ENCODE data around the gene ZNF521. TPM values are rescaled to one million over a fixed set of nuclear protein-coding genes. Genes with fewer than 3 reads are reported as not detected.
A peak's percentile ranks its signal among the peaks of the same experiment; 100 is the strongest.

The ZNF521 gene
- total RNA-seq, 3 donors from 2014 or later, result 30.2 to 67.5 (median 51.8) TPM

DNA sequence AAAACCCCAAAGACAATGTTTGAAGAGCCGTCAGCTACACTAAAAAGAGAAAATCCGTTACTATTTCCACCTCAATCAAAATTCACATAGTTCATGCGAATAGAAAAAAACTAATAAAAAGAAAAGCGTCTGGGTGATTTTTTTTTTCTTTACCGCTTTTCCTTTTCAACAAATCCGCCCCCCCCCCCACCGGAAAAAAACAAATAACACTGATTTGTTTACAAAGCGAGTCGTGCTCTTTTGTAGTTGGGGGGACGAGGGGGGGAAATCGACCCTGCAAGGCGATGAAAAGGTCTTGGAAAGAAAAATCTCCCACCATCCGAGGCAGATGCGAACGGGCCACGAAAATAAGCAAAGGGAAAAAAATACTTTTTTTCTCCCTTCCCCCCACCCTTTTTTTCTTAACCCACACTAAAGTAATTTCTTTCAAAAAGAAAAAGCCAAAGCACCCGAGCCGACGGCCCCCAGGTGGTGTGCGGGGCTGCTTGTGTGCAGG is 638 bp downstream of the ZNF521 start:
- Histone ChIP-seq H3K36me3 (no peaks in the 10 kb centered on the region), H3K27ac (peak overlapping the region; percentile 89 to 93), H3K4me1 (no peaks in the 10 kb centered on the region), H3K9me3 (no peaks in the 10 kb centered on the region), H3K4me3 (peak overlapping the region; percentile 77 to 79 (median 78)), H3K27me3 (no peaks in the 10 kb centered on the region)
- no peak for TF ChIP-seq POLR2A (IDR thresholded peaks at IDR 0.05)
- TF ChIP-seq, protein P1, sequence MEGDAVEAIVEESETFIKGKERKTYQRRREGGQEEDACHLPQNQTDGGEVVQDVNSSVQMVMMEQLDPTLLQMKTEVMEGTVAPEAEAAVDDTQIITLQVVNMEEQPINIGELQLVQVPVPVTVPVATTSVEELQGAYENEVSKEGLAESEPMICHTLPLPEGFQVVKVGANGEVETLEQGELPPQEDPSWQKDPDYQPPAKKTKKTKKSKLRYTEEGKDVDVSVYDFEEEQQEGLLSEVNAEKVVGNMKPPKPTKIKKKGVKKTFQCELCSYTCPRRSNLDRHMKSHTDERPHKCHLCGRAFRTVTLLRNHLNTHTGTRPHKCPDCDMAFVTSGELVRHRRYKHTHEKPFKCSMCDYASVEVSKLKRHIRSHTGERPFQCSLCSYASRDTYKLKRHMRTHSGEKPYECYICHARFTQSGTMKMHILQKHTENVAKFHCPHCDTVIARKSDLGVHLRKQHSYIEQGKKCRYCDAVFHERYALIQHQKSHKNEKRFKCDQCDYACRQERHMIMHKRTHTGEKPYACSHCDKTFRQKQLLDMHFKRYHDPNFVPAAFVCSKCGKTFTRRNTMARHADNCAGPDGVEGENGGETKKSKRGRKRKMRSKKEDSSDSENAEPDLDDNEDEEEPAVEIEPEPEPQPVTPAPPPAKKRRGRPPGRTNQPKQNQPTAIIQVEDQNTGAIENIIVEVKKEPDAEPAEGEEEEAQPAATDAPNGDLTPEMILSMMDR (IDR thresholded peaks at IDR 0.05), result no peak
- TF ChIP-seq POLR2AphosphoS5 (IDR thresholded peaks at IDR 0.05), result no peak
- intact Hi-C loops (cut with DNase I; ENCODE audit: low total_unique reads), result no loop called here
- no peak for DNase-seq (ENCODE audit: low spot score in 2 of 2)

DNA sequence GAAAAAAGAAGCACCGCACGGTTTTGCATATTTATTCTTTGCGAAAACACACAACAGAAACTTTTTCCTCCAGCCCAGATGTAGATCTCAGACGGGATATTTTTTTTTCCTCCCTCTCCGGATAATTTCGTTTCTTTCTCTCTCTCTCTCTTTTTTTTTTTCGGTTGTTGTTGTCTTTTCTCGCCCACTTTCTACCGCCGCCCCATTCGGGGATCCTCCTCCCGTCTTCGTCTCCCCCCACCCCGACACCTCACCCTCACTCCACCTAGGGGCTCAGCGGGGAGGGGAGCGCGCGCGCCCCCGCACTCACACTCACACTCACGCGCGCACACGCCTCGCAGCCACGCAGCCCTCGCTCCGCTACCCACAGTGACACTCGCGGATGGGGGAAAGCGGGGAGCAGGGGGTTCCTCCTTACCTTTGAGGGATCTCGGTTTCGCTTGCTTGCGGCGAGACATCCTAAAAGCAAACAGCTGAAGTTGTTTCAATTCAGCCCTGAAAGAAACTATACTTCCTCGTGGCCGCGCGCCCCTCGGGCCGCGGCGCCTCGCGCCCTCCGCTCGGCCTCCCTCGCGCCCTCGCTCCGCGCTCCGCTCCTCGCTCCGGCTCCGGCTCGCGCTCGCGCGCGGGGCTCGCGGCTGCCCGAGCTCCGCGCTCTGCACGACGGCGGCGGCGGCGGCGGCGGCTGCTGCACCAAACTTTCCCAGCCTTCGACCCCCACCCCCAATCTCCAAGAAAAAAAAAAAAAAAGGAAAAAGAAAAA is 1.3 kb downstream of the ZNF521 start:
- no peaks in the 10 kb centered on the region for H3K9me3 ChIP-seq
- no peaks in the 10 kb centered on the region for H3K4me1 ChIP-seq
- peak in 1 of 2 donors; percentile 39 for DNase-seq (ENCODE audit: low spot score in 2 of 2)
- no peaks in the 10 kb centered on the region for H3K27me3 ChIP-seq
- H3K27ac ChIP-seq, result peak overlapping the region; percentile 93 to 100
- peak overlapping the region; percentile 77 to 79 (median 78) for H3K4me3 ChIP-seq
- no peaks in the 10 kb centered on the region for H3K36me3 ChIP-seq
- intact Hi-C loops (cut with DNase I; ENCODE audit: low total_unique reads), result no loop called here
- TF ChIP-seq, protein P1 (IDR thresholded peaks at IDR 0.05), result no peak
- peak; percentile 41 to 70 (median 67) for TF ChIP-seq POLR2AphosphoS5 (IDR thresholded peaks at IDR 0.05)
- TF ChIP-seq POLR2A (IDR thresholded peaks at IDR 0.05), result no peak

DNA sequence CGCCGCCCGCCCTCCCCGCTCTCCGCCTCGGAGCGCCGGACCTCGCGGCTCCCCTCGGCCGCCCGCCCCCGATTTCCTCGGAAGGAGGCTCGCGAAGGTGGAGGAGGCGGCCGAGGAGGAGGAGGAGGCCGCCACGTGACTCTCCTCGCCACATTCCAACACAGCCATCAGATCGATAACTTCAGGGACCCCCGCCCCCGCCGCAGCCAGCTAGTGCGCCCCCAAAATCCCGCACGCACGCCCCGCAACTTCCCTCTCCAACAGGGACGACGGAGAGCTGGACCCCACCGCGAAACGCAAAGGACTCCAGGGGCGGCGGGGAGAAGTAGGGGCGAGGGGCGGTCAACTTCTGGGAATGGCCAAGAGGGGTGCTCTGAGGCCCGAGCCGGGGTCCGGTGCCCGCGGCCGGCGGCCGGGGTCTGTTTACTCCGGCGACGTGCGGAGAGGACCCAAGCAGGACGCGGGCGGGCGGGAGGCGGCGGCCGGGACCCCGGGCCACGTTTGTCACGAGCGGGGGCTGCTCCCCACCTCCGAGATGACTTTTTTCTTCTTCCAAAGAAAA is 2.0 kb downstream of the ZNF521 start:
- intact Hi-C loops (cut with DNase I; ENCODE audit: low total_unique reads), result no loop called here
- peak overlapping the region; percentile 77 to 79 (median 78) for H3K4me3 ChIP-seq
- H3K36me3 ChIP-seq, result no peaks in the 10 kb centered on the region
- no peaks in the 10 kb centered on the region for H3K9me3 ChIP-seq
- H3K4me1 ChIP-seq, result no peaks in the 10 kb centered on the region
- TF ChIP-seq, protein P1 (IDR thresholded peaks at IDR 0.05), result no peak
- no peak for TF ChIP-seq POLR2AphosphoS5 (IDR thresholded peaks at IDR 0.05)
- TF ChIP-seq POLR2A (IDR thresholded peaks at IDR 0.05), result no peak
- peak in 1 of 2 donors; percentile 21 for DNase-seq (ENCODE audit: low spot score in 2 of 2)
- no peaks in the 10 kb centered on the region for H3K27me3 ChIP-seq
- H3K27ac ChIP-seq, result peak overlapping the region; percentile 93 to 100

DNA sequence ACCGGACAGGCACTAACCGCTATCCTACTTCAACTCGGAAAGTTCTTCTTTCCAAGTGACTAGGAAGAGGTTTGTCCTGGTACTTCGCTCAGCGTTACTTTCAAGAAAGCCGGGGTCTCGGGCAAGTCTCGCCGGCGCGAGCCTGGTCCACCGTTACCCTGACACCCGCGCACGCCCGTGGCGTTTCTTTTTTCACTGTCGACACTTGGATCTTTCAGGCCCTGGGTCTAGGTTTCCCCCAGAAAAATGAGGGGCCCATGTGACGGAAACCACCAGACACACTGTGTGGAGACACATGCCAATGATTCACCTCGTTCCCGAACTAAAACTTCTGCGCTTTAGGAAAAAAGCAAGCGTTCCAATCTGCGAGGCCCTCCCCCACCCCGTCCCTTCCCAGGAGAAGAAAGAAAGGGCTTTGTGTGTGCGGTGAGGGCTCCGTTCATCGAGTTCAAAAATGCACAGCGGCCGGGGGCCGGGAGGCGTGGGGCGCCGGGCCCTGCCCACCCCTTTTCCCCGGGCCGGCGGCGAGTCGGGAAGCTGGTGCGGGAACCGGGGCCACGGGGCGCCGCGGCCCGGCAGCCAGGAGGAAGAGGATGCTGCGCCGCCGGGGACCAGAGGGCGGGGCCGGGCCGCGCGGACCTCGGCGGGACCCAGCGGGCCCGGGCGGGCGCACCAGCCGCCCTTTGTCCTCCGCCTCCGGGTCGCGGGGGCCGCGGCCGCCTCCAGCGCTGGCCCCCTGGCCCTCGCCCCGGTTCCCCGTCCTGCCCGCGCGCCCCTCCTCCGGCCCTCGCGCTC is 2.6 kb downstream of the ZNF521 start:
- Histone ChIP-seq H3K4me1 (no peaks in the 10 kb centered on the region), H3K27me3 (no peaks in the 10 kb centered on the region), H3K36me3 (no peaks in the 10 kb centered on the region), H3K9me3 (no peaks in the 10 kb centered on the region), H3K27ac (peak overlapping the region; percentile 93 to 100), H3K4me3 (peak overlapping the region; percentile 77 to 79 (median 78))
- DNase-seq (ENCODE audit: low spot score in 2 of 2), result peak in 1 of 2 donors; percentile 28
- TF ChIP-seq, protein P1 (IDR thresholded peaks at IDR 0.05), result no peak
- TF ChIP-seq POLR2AphosphoS5 (IDR thresholded peaks at IDR 0.05) (peak; percentile 11 to 25 (median 20)), POLR2A (IDR thresholded peaks at IDR 0.05) (no peak)
- intact Hi-C loops (cut with DNase I; ENCODE audit: low total_unique reads), result no loop called here

All from breast epithelium (tissue), 4 donors.